Endodermal cell (in vitro differentiated cells): Measurements from ENCODE around the gene PRCD. TPM values are rescaled to one million over a fixed set of nuclear protein-coding genes. Genes with fewer than 3 reads are reported as not detected.

Experiments used
- DNase-seq: peaks from one replicate; pipeline ENCODE4 v3.0.0-alpha.2; 2017
- H3K27ac ChIP-seq: 2 replicates; pipeline ENCODE4 v1.5.1; 2013; ENCODE audit warnings: mild to moderate bottlenecking, low read depth, low read length, moderate library complexity
- H3K27me3 ChIP-seq: 2 replicates; pipeline ENCODE4 v1.6.1; 2013; ENCODE audit warnings: mild to moderate bottlenecking, low read length, moderate library complexity; ENCODE audit not compliant: insufficient read depth, control insufficient read depth, poor library complexity, severe bottlenecking
- H3K36me3 ChIP-seq: 2 replicates; pipeline ENCODE4 v1.7.0; 2013; ENCODE audit warnings: mild to moderate bottlenecking, low read length, moderate library complexity; ENCODE audit not compliant: control insufficient read depth, insufficient read depth
- H3K4me1 ChIP-seq: one replicate; pipeline ENCODE4 v1.7.0; 2013; ENCODE audit warnings: low read length; ENCODE audit not compliant: control insufficient read depth, insufficient read depth
- H3K4me3 ChIP-seq: 2 replicates; pipeline ENCODE4 v1.5.1; 2013; ENCODE audit warnings: mild to moderate bottlenecking, low read length, moderate library complexity
- H3K9ac ChIP-seq: 2 replicates; pipeline ENCODE4 v1.6.1; 2013; ENCODE audit warnings: mild to moderate bottlenecking, low read length, moderate library complexity; ENCODE audit not compliant: poor library complexity, severe bottlenecking; ENCODE audit errors: extremely low read depth
- H3K9me3 ChIP-seq: 2 replicates; pipeline ENCODE4 v1.6.1; 2013; ENCODE audit warnings: mild to moderate bottlenecking, low read length, moderate library complexity; ENCODE audit not compliant: control insufficient read depth
- H3K27ac Mint-ChIP-seq: 2 replicates; pipeline ENCODE4 v1.8.0; 2020; ENCODE audit warnings: mixed read lengths
- H3K27me3 Mint-ChIP-seq: 2 replicates; pipeline ENCODE4 v1.8.0; 2021; ENCODE audit warnings: mild to moderate bottlenecking, mixed read lengths; ENCODE audit not compliant: insufficient read depth
- H3K36me3 Mint-ChIP-seq: 2 replicates; pipeline ENCODE4 v1.8.0; 2020; ENCODE audit warnings: low read depth, mixed read lengths
- H3K4me1 Mint-ChIP-seq: 2 replicates; pipeline ENCODE4 v1.8.0; 2020; ENCODE audit warnings: mixed read lengths
- H3K4me3 Mint-ChIP-seq: 2 replicates; pipeline ENCODE4 v1.8.0; 2020; ENCODE audit warnings: mild to moderate bottlenecking, moderate library complexity, mixed read lengths
- H3K9me3 Mint-ChIP-seq: 2 replicates; pipeline ENCODE4 v1.8.0; 2020; ENCODE audit warnings: mild to moderate bottlenecking, mixed read lengths
- WGBS, 2 experiments: methylation state at CpG; one replicate each; pipeline versions ENCODE4 v1.1.5 to v1.1.7; 2013; ENCODE audit warnings: missing lambda C conversion rate in 2 of 2, mixed read lengths in 1 of 2; ENCODE audit not compliant: insufficient coverage in 1 of 2, insufficient read length in 1 of 2; 5-methylcytosine and 5-hydroxymethylcytosine counted together
- total RNA-seq, 2 donors: library from RNA; stranded (reverse); fragmentation: NEBNext Ultra II Directional in 1 of 2; extraction: Animal tissue kit (Norgen Biotek cat#: 25700) in 1 of 2; gene quantifications; 2 replicates in 1 of 2; 3 replicates in 1 of 2; pipeline ENCODE4 v1.2.1, GENCODE V29; 2021
- TF ChIP-seq, protein P1 (sequence below): fragments of 200-600 bp; sonication (generic); conservative IDR thresholded peaks from 2 replicates; pipeline ENCODE4 v1.5.0; 2021; ENCODE audit warnings: antibody characterized with exemption, mild to moderate bottlenecking

The PRCD gene
- total RNA-seq, 2 donors from 2014 or later = 3.2 to 4.8 TPM

DNA sequence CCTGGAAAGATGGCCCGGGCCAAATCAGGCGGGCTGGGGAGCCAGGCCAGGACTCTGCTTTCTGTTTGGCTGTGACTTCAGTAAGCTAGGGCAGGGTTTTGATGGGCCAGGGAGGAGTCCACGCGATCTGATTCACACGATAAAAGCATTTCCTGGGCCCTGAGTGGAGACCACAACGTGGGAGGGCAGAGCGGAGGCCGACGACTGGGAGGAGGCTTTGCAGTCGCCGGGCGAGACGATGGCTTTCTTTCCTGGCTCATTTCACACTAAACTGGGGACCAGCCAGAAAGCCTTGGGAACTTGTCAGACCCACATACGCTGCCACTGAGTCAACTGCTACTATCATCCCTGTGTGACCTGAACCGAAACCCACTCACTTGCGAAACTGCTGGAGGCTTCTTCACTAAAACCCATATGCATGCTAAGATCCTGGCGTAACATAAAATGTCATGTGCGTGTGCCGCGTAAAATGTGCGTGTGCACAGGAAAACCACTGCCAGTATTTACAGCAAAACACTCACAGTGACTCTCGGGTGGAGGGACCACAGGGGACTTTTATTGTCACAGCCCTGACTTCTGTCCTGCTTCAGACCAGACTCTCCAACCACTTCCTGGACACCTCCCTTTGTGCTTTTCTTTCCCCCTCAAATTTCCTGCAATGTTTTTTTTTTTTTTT is 24.4 kb upstream of the PRCD start:
- WGBS, 2 experiments = 90 to 93% methylated on average over 22 of the region's 22 CpGs
- H3K27ac Mint-ChIP-seq = no peak overlapping the region
- no peak overlapping the region for H3K27ac ChIP-seq
- H3K4me3 ChIP-seq = no peak overlapping the region
- H3K36me3 Mint-ChIP-seq = no peaks in the 10 kb centered on the region
- H3K9me3 ChIP-seq = no peaks in the 10 kb centered on the region
- no peaks in the 10 kb centered on the region for H3K36me3 ChIP-seq
- TF ChIP-seq, protein P1, sequence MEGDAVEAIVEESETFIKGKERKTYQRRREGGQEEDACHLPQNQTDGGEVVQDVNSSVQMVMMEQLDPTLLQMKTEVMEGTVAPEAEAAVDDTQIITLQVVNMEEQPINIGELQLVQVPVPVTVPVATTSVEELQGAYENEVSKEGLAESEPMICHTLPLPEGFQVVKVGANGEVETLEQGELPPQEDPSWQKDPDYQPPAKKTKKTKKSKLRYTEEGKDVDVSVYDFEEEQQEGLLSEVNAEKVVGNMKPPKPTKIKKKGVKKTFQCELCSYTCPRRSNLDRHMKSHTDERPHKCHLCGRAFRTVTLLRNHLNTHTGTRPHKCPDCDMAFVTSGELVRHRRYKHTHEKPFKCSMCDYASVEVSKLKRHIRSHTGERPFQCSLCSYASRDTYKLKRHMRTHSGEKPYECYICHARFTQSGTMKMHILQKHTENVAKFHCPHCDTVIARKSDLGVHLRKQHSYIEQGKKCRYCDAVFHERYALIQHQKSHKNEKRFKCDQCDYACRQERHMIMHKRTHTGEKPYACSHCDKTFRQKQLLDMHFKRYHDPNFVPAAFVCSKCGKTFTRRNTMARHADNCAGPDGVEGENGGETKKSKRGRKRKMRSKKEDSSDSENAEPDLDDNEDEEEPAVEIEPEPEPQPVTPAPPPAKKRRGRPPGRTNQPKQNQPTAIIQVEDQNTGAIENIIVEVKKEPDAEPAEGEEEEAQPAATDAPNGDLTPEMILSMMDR = no peak
- H3K27me3 Mint-ChIP-seq = peaks cover 7% of the 10 kb centered on the region
- H3K4me1 Mint-ChIP-seq = no peaks in the 10 kb centered on the region
- DNase-seq = no peak
- no peaks in the 10 kb centered on the region for H3K4me1 ChIP-seq
- no peaks in the 10 kb centered on the region for H3K9me3 Mint-ChIP-seq
- H3K9ac ChIP-seq = no peak overlapping the region
- no peak overlapping the region for H3K4me3 Mint-ChIP-seq
- no peaks in the 10 kb centered on the region for H3K27me3 ChIP-seq

DNA sequence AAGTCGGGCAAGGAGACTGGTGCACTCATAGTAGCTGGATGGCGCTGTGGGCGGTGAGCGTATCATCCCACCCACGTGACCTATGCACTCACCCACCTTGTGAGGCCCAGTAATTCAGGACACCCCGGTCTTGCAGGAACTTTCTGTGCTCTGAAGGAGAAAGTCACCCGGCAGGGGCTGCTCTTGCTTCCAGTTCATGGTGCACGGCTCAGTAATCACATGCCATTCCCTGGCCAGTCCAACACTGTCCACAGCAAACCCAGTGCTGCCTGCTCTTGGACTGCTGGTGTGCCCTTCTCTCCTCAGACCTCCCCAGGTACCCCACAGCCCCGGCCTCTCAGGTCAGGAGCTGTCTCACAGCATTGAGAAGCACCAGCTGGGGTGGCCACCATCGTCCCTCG is 22.2 kb upstream of the PRCD start:
- Histone ChIP-seq H3K27ac (no peak overlapping the region), H3K9me3 (no peaks in the 10 kb centered on the region), H3K27me3 (no peaks in the 10 kb centered on the region), H3K4me3 (no peak overlapping the region), H3K4me1 (no peaks in the 10 kb centered on the region), H3K36me3 (no peaks in the 10 kb centered on the region), H3K9ac (no peak overlapping the region)
- 93 to 95% methylated on average over 10 to 11 of the region's 11 CpGs for WGBS, 2 experiments
- Mint-ChIP-seq H3K4me3 (no peak overlapping the region), H3K27ac (no peak overlapping the region), H3K27me3 (peaks cover 6% of the 10 kb centered on the region), H3K36me3 (no peaks in the 10 kb centered on the region), H3K4me1 (no peaks in the 10 kb centered on the region), H3K9me3 (no peaks in the 10 kb centered on the region)
- TF ChIP-seq, protein P1 = no peak
- no peak for DNase-seq

DNA sequence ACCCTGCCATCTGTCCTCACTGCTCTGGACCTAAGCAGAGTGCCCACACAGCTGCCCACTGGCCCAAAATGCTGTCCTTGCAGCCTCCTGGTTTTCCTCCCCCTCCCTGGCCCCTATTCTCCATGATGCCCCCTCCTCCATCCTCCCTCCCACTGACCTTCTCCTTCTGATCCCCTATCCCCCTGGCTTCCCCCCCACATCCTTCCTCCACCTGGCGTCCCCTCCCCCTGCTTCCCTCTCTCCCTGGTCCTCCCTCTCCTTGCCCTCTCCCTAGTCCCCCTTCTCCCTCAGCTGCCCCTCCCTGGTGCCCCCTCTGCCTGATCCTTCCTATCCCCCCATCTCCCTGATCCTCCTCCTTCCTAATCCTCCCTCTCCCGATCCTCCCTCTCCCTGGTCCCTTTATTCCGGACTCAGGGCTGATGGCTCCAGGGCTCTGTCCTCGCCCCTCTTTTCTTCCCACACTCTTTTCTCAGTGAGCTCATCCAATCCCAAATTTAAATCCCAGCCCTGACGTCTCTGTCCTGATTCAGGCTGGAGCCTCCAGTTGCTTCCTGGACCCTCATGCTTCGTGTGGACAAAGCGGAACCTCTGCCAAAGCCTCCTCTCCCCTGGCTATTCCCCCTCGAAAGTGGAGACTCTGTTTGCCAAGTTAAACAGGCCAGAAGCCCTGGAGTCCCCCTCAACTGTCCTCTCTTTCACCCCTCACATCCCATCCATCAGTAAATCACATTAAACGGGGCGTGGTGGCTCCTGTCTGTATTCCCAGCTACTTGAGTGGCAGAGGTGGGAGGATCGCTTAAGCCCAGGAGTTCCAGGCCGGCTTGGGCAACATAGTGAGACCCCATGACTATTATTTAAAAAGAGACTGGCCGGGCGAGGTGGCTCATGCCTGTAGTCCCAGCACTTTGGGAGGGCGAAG is 20.5 kb upstream of the PRCD start:
- no peaks in the 10 kb centered on the region for H3K9me3 ChIP-seq
- H3K36me3 ChIP-seq = no peaks in the 10 kb centered on the region
- no peak overlapping the region for H3K27ac Mint-ChIP-seq
- no peaks in the 10 kb centered on the region for H3K36me3 Mint-ChIP-seq
- no peaks in the 10 kb centered on the region for H3K9me3 Mint-ChIP-seq
- 79 to 83% methylated on average over 13 to 15 of the region's 15 CpGs for WGBS, 2 experiments
- H3K27ac ChIP-seq = no peak overlapping the region
- H3K9ac ChIP-seq = no peak overlapping the region
- H3K4me1 Mint-ChIP-seq = peaks cover 2% of the 10 kb centered on the region
- H3K4me3 ChIP-seq = no peak overlapping the region
- H3K4me1 ChIP-seq = no peaks in the 10 kb centered on the region
- TF ChIP-seq, protein P1 = no peak
- no peak for DNase-seq
- H3K4me3 Mint-ChIP-seq = no peak overlapping the region
- peaks cover 17% of the 10 kb centered on the region for H3K27me3 Mint-ChIP-seq
- peaks cover 5% of the 10 kb centered on the region for H3K27me3 ChIP-seq
